ENCODE results near the gene ACIN1. TPM values are rescaled to one million over a fixed set of nuclear protein-coding genes. Genes with fewer than 3 reads are reported as not detected.

The ACIN1 gene
- total and polyA plus RNA-seq, 2 of the 13 experiments (the other 11 are each of a cell fraction or from before 2014, with no cell fraction given) = 165 to 183 TPM

DNA sequence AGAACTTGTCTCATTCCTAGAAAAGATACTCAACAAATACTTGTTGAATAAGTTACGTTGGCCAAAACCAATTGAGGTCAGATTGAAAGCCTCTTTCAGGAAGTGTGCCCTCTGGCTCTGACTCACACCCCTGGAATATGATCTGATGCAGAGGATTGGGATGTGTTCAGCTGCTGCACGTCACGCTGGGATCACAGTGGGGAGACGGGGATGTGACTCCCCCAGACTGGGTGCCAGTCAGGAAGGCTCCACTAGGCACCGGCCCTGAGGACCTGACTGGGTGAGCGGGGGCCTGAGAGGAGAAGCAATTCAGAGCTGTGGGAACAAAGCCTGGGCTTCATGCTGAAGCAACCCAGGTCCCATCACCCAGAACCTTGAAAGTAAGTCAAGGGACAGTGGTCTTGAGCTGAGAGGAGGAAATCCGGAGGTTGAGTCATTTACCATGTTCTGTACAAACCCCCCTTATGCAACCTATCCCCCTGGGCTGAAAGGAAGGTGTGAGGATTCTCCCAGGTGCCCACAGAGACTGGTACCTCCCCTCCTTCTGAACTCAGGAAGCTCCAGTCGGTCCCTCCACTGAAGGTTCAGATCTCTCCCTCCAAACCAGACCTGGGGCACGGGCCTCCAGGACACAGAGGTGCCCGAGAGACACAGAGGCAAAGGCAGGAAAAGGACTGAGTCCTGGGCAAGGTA is 20.2 kb upstream of the ACIN1 start:
- Histone ChIP-seq H3K9me3 (ENCODE audit: low read length) (no peaks in the 10 kb centered on the region), H3K27ac (ENCODE audit: extremely low read length, insufficient read depth, low read length) (no peak overlapping the region), H3K36me3 (replicated peaks in 1 of 2; ENCODE audit: control insufficient read depth in 1 of 2, insufficient read depth in 2 of 2, low read length in 2 of 2) (no peaks in the 10 kb centered on the region), H3K4me3 (replicated peaks in 1 of 3; ENCODE audit: insufficient read depth in 1 of 3, low read depth in 2 of 3, low read length in 3 of 3) (no peak overlapping the region), H4K20me1 (ENCODE audit: insufficient read depth, low read length) (no peaks in the 10 kb centered on the region), H2AFZ (ENCODE audit: low read length) (no peak overlapping the region), H3K27me3 (ENCODE audit: control insufficient read depth in 1 of 2, insufficient read depth in 2 of 2, low read length in 2 of 2) (peaks cover 53 to 98% of the 10 kb centered on the region in 2 experiments), H3K4me2 (ENCODE audit: low read depth, low read length) (no peak overlapping the region), H3K9ac (ENCODE audit: insufficient read depth, low read depth, low read length) (no peak overlapping the region), H3K4me1 (ENCODE audit: insufficient read depth, low read length) (peaks cover 47% of the 10 kb centered on the region), H3K79me2 (ENCODE audit: insufficient read depth, low read length) (no peaks in the 10 kb centered on the region)
- FAIRE-seq (no peak), ATAC-seq (no peak; the same call in 2 of the 3 replicates), DNase-seq (ENCODE audit: low spot score) (peak; percentile 52)
- 9% methylated on average over 10 of the region's 10 CpGs for WGBS (ENCODE audit: low lambda C conversion rate)
- intact Hi-C loops (cut with micrococcal nuclease; ENCODE audit: unreplicated experiment) (no loop called here), in situ Hi-C loops (cut with HindIII; ENCODE audit: extremely low pct_ligation_motif_present, low pct_unique_long_range_greater_than_20kb) (no loop called here)
- BruUV-seq (replicated peaks) = no TSS peak
- CTCF ChIA-PET (ENCODE audit: low intra/inter-chr PET ratio, low total read pairs) = interaction anchor here (1.1 to 9.6 kb wide), 2 partner anchors 46 to 70 kb away, joined by 4 to 493 read pairs; partner anchors contain the start of gene SLC7A8
- POLR2A ChIA-PET = interaction anchor here (0.7 to 0.9 kb wide), 2 partner anchors 20 to 53 kb away, joined by 3 read pairs; partner anchors contain the start of genes ACIN1 and C14orf119
- TF ChIP-seq FOSL2 (CRISPR knock-in tag; IDR thresholded peaks at IDR 0.05) (peak; percentile 62), PLRG1 (conservative IDR thresholded peaks at IDR 0.05) (no peak), PAF1 (CRISPR knock-in tag; IDR thresholded peaks at IDR 0.05) (no peak), MAFK (conservative IDR thresholded peaks at IDR 0.05 in 1 of 2, IDR thresholded peaks at IDR 0.05 in 1 of 2; ENCODE audit: low read length in 2 of 2) (no peak), ZNF614 (CRISPR knock-in tag; IDR thresholded peaks at IDR 0.05; ENCODE audit: borderline replicate concordance) (no peak), CHCHD3 (CRISPR knock-in tag; IDR thresholded peaks at IDR 0.05) (no peak), ZNF235 (CRISPR knock-in tag; IDR thresholded peaks at IDR 0.05; ENCODE audit: borderline replicate concordance) (no peak), XRCC5 (optimal IDR thresholded peaks at IDR 0.05; ENCODE audit: low read length) (peak; percentile 64), ZNF772 (CRISPR knock-in tag; IDR thresholded peaks at IDR 0.05) (0 out of 2 replicates have a peak, but pooled peaks have one; percentile 38), CBX1 (IDR thresholded peaks at IDR 0.05; ENCODE audit: low read depth) (no peak), CREB1 (IDR thresholded peaks at IDR 0.05) (peak; percentile 65), CREB1 (CRISPR knock-in tag; IDR thresholded peaks at IDR 0.05) (no peak), HNRNPL (IDR thresholded peaks at IDR 0.05; ENCODE audit: low read depth, low read length) (no peak), ZNF256 (CRISPR knock-in tag; conservative IDR thresholded peaks at IDR 0.05) (no peak), PHF5A (CRISPR knock-in tag; IDR thresholded peaks at IDR 0.05; ENCODE audit: low read depth, unreplicated experiment) (no peak), SP5 (CRISPR knock-in tag; IDR thresholded peaks at IDR 0.05; ENCODE audit: borderline replicate concordance, low read depth) (no peak), SKI (IDR thresholded peaks at IDR 0.05; ENCODE audit: partially characterized antibody) (peak; percentile 3)
- TF ChIP-seq, protein P1, sequence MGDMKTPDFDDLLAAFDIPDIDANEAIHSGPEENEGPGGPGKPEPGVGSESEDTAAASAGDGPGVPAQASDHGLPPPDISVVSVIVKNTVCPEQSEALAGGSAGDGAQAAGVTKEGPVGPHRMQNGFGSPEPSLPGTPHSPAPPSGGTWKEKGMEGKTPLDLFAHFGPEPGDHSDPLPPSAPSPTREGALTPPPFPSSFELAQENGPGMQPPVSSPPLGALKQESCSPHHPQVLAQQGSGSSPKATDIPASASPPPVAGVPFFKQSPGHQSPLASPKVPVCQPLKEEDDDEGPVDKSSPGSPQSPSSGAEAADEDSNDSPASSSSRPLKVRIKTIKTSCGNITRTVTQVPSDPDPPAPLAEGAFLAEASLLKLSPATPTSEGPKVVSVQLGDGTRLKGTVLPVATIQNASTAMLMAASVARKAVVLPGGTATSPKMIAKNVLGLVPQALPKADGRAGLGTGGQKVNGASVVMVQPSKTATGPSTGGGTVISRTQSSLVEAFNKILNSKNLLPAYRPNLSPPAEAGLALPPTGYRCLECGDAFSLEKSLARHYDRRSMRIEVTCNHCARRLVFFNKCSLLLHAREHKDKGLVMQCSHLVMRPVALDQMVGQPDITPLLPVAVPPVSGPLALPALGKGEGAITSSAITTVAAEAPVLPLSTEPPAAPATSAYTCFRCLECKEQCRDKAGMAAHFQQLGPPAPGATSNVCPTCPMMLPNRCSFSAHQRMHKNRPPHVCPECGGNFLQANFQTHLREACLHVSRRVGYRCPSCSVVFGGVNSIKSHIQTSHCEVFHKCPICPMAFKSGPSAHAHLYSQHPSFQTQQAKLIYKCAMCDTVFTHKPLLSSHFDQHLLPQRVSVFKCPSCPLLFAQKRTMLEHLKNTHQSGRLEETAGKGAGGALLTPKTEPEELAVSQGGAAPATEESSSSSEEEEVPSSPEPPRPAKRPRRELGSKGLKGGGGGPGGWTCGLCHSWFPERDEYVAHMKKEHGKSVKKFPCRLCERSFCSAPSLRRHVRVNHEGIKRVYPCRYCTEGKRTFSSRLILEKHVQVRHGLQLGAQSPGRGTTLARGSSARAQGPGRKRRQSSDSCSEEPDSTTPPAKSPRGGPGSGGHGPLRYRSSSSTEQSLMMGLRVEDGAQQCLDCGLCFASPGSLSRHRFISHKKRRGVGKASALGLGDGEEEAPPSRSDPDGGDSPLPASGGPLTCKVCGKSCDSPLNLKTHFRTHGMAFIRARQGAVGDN (CRISPR knock-in tag; IDR thresholded peaks at IDR 0.05) = peak; percentile 30; the same call in 1 of the 2 replicates
- TF ChIP-seq, protein P2, sequence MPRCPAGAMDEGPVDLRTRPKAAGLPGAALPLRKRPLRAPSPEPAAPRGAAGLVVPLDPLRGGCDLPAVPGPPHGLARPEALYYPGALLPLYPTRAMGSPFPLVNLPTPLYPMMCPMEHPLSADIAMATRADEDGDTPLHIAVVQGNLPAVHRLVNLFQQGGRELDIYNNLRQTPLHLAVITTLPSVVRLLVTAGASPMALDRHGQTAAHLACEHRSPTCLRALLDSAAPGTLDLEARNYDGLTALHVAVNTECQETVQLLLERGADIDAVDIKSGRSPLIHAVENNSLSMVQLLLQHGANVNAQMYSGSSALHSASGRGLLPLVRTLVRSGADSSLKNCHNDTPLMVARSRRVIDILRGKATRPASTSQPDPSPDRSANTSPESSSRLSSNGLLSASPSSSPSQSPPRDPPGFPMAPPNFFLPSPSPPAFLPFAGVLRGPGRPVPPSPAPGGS (CRISPR knock-in tag; IDR thresholded peaks at IDR 0.05) = 0 out of 2 replicates have a peak, but pooled peaks have one; percentile 42
- TF ChIP-seq, protein P3, sequence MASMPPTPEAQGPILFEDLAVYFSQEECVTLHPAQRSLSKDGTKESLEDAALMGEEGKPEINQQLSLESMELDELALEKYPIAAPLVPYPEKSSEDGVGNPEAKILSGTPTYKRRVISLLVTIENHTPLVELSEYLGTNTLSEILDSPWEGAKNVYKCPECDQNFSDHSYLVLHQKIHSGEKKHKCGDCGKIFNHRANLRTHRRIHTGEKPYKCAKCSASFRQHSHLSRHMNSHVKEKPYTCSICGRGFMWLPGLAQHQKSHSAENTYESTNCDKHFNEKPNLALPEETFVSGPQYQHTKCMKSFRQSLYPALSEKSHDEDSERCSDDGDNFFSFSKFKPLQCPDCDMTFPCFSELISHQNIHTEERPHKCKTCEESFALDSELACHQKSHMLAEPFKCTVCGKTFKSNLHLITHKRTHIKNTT (CRISPR knock-in tag; IDR thresholded peaks at IDR 0.05) = no peak

Data from HepG2 (cell line).